RWPE2 (cell line): ENCODE data around the gene PRR18.

ENCODE experiments used
- ATAC-seq: fragments of 200-7000 bp; cut with Tn5 transposase; 3 replicates; pipeline ENCODE4 v1.9.1; 2021; ENCODE audit warnings: low read depth
- DNase-seq: peaks from one replicate; pipeline ENCODE4 v3.0.0-alpha.2; 2020; ENCODE audit warnings: low spot score
- H3K27ac ChIP-seq: fragments of 450-650 bp; 2 replicates; pipeline ENCODE4 v1.5.1; 2017; ENCODE audit warnings: mild to moderate bottlenecking; ENCODE audit not compliant: poor library complexity, severe bottlenecking
- H3K27me3 ChIP-seq: fragments of 250-450 bp; sonication (Bioruptor Pico); 2 replicates; pipeline ENCODE4 v1.5.1; 2021; ENCODE audit warnings: mild to moderate bottlenecking, moderate library complexity; ENCODE audit not compliant: insufficient read depth, poor library complexity, severe bottlenecking
- H3K36me3 ChIP-seq: fragments of 250-450 bp; sonication (Bioruptor Pico); 2 replicates; pipeline ENCODE4 v1.5.1; 2020; ENCODE audit warnings: low read depth, mild to moderate bottlenecking, moderate library complexity
- H3K4me1 ChIP-seq: fragments of 250-450 bp; sonication (Bioruptor Pico); 2 replicates; pipeline ENCODE4 v1.5.1; 2021; ENCODE audit warnings: mild to moderate bottlenecking, moderate library complexity; ENCODE audit not compliant: insufficient read depth, poor library complexity, severe bottlenecking
- H3K4me3 ChIP-seq: fragments of 250-450 bp; sonication (Bioruptor Pico); 2 replicates; pipeline ENCODE4 v1.5.1; 2021; ENCODE audit warnings: mild to moderate bottlenecking, moderate library complexity; ENCODE audit not compliant: severe bottlenecking
- H3K9me3 ChIP-seq: fragments of 250-450 bp; sonication (Bioruptor Pico); 2 replicates; pipeline ENCODE4 v1.5.1; 2021; ENCODE audit warnings: mild to moderate bottlenecking, moderate library complexity; ENCODE audit not compliant: severe bottlenecking
- TF ChIP-seq, protein P1 (sequence below): fragments of 450-650 bp; IDR thresholded peaks from one replicate; pipeline ENCODE4 v1.5.1; 2017; ENCODE audit warnings: mild to moderate bottlenecking, moderate library complexity; ENCODE audit not compliant: poor library complexity, severe bottlenecking

Gene PRR18

DNA sequence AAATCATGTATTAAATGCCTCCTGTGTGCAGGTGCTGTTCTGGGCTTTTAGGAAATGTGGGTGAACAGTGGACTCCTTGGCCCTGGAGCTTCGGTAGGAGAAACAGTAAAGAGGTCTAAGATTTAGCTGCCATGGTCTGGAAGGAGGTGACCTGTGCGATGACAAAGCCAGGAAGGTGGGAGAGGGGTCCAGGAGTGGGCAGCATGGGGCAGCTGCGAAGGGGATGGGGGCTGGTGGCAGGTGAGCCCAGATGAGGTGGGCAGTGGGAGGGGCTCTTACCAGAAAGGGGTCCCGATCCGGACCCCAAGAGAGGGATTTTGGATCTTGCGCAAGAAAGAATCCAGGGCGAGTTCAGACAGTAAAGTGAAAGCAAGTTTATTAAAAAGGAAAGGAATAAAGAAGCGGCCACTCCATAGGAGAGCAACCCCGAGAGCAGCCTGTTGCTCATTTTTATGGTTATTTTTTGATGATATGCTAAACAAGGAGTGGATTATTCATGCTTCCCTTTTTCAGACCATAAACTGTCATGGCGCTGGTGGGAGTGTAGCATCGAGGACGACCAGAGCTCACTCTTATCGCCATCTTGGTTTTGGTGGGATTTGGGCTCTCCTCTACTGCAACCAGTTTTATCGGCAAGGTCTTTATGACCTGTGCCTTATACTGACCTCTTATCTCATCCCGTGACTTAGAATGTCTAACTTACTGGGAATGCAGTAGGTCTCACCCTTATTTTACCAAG, 38.7 kb downstream of the PRR18 start:
- no peak for ATAC-seq
- Histone ChIP-seq H3K27ac (no peak overlapping the region), H3K4me3 (no peak overlapping the region), H3K36me3 (no peaks in the 10 kb centered on the region), H3K9me3 (no peaks in the 10 kb centered on the region), H3K27me3 (no peaks in the 10 kb centered on the region), H3K4me1 (no peaks in the 10 kb centered on the region)
- TF ChIP-seq, protein P1, sequence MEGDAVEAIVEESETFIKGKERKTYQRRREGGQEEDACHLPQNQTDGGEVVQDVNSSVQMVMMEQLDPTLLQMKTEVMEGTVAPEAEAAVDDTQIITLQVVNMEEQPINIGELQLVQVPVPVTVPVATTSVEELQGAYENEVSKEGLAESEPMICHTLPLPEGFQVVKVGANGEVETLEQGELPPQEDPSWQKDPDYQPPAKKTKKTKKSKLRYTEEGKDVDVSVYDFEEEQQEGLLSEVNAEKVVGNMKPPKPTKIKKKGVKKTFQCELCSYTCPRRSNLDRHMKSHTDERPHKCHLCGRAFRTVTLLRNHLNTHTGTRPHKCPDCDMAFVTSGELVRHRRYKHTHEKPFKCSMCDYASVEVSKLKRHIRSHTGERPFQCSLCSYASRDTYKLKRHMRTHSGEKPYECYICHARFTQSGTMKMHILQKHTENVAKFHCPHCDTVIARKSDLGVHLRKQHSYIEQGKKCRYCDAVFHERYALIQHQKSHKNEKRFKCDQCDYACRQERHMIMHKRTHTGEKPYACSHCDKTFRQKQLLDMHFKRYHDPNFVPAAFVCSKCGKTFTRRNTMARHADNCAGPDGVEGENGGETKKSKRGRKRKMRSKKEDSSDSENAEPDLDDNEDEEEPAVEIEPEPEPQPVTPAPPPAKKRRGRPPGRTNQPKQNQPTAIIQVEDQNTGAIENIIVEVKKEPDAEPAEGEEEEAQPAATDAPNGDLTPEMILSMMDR: no peak
- no peak for DNase-seq

DNA sequence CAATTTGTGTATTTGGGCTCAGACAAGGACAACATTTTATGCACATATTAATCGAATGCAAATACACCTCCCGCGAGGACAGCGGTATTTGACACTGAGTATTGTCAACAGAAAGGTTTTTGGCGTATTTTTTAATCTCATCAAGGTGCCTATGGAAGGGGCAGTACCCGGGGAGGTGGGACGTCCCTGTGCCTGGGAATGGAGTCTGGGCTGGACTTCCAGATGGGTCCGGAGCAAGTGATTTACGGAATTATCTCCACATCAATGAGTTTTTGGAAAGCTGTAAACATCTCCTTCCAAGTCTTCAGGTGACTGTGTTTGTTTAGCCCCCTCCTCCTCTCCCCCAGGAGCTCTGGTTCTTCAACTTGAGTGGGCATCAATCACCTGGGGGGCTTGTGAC, 39.8 kb downstream of the PRR18 start:
- H3K27ac ChIP-seq: no peak overlapping the region
- no peaks in the 10 kb centered on the region for H3K4me1 ChIP-seq
- TF ChIP-seq, protein P1: no peak
- ATAC-seq: no peak
- H3K36me3 ChIP-seq: no peaks in the 10 kb centered on the region
- H3K9me3 ChIP-seq: no peaks in the 10 kb centered on the region
- no peak overlapping the region for H3K4me3 ChIP-seq
- no peak for DNase-seq
- H3K27me3 ChIP-seq: no peaks in the 10 kb centered on the region

DNA sequence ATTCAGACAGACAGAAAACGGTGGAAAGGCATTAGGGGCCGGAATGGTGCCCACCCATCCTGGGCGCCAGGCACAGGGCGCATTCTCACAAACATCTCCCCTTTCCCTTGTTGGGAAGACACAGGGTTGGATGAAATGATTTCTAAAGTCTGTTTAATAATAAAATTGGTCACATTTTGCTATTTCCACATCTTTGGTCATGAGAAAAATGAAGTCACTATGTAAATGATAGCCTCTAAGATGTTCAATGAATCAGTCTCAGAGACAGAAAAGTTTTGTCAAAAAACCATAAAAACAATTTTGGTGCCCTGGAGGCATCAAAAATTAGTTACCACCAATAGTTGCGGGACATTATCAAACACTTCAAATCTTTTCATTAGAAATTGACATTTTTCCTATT, 40.7 kb downstream of the PRR18 start:
- TF ChIP-seq, protein P1: no peak
- Histone ChIP-seq H3K27me3 (no peaks in the 10 kb centered on the region), H3K4me3 (no peak overlapping the region), H3K9me3 (no peaks in the 10 kb centered on the region), H3K4me1 (no peaks in the 10 kb centered on the region), H3K36me3 (no peaks in the 10 kb centered on the region), H3K27ac (no peak overlapping the region)
- ATAC-seq (no peak), DNase-seq (no peak)

DNA sequence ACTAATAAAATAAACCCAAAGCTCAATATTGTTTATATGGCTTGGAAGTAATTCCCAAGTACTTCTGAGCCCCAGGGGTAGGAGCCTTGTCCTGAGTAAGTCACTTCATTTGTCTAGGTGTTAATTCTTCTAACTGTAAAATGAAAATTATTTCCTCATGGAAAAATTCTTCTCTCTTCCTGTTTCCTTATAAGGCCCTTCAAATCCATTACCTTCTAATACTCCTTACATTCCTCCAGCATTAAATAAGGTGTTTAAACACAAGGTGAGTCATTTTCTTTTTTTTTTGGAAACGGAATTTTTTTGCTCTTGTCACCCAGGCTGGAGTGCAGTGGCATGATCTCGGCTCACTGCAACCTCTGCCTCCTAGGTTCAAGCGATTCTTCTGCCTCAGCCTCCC, 41.9 kb downstream of the PRR18 start:
- ATAC-seq (peak; percentile 65), DNase-seq (no peak)
- Histone ChIP-seq H3K27ac (no peak overlapping the region), H3K4me3 (no peak overlapping the region), H3K36me3 (no peaks in the 10 kb centered on the region), H3K27me3 (no peaks in the 10 kb centered on the region), H3K4me1 (no peaks in the 10 kb centered on the region), H3K9me3 (no peaks in the 10 kb centered on the region)
- TF ChIP-seq, protein P1: no peak

DNA sequence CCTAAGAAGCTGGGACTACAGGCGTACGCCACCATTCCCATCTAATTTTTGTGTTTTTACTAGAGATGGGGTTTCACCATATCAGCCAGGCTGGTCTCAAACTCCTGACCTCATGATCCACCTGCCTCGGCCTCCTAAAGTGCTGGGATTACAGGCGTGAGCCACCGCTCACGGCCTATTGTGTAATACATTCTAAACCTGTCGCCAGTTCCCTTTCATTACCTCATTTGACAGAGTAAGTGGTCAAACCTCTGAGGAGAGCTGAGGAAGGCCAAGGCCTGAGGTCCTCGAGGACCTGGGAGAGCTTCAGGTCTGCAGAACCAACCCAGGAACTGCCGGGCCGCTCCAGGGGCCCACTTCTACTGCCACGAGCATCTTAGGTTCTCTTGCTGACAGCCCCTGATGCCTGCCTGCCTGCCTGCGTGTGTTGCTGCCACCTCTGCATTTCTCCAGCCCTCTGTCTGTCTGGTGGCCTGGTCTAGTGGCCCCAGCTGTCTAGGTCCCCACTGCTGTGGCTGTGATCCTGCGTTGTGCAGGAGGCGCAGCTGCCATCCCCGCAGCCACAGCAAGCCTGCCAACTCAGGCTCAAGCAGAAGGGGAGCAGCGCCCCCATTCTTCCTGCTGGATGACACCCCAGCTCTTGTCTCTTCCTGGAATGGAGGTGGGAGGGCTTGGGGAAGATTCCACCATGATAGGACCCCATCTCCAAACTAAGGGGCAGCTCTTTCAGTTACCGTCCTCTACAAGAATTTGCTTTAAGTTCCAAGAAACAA, 45.3 kb downstream of the PRR18 start:
- no peaks in the 10 kb centered on the region for H3K4me1 ChIP-seq
- no peak for ATAC-seq
- H3K9me3 ChIP-seq: no peaks in the 10 kb centered on the region
- no peak for DNase-seq
- TF ChIP-seq, protein P1: no peak
- H3K36me3 ChIP-seq: no peaks in the 10 kb centered on the region
- no peak overlapping the region for H3K27ac ChIP-seq
- no peak overlapping the region for H3K4me3 ChIP-seq
- H3K27me3 ChIP-seq: no peaks in the 10 kb centered on the region
